Activated CD4-positive, alpha-beta T cell treated with anti-CD3 and anti-CD28 coated beads for 48 hours (primary cell): ENCODE measurements around the gene LRRC49.
"Not testable (repeated sequence)": the region's sequence is repeated elsewhere in the genome, so short reads cannot be mapped to it uniquely, and the experiment has no call there.

Experiments used
- DNase-seq: peaks from one replicate; pipeline ENCODE4 v3.0.0-alpha.2; 2020

LRRC49 gene

GRCh38 chr15:71004506-71004905 lies 111.9 kb downstream of the LRRC49 start:
- DNase-seq, result not testable (repeated sequence)

GRCh38 chr15:71005895-71006294 lies 113.3 kb downstream of the LRRC49 start:
- no peak for DNase-seq

- DNase-seq, result no peak
These were observed 115.7 kb downstream of the LRRC49 start for GRCh38 chr15:71008250-71008870.

GRCh38 chr15:71010472-71010871 lies 117.8 kb downstream of the LRRC49 start:
- DNase-seq, result no peak

- no peak for DNase-seq
These were observed 118.4 kb downstream of the LRRC49 start for GRCh38 chr15:71010997-71011396.

- DNase-seq, result no peak
These were observed 119.0 kb downstream of the LRRC49 start for GRCh38 chr15:71011503-71012155.

- DNase-seq, result no peak
These were observed 120.8 kb downstream of the LRRC49 start for GRCh38 chr15:71013446-71013845.

GRCh38 chr15:71015342-71015741 lies 122.7 kb downstream of the LRRC49 start:
- no peak for DNase-seq

- not testable (repeated sequence) for DNase-seq
These were observed 138.6 kb downstream of the LRRC49 start for GRCh38 chr15:71031232-71031631.

GRCh38 chr15:71035478-71035877 lies 142.9 kb downstream of the LRRC49 start:
- not testable (repeated sequence) for DNase-seq

GRCh38 chr15:71042356-71042922 lies 149.8 kb downstream of the LRRC49 start:
- DNase-seq, result no peak

GRCh38 chr15:71043373-71043772 lies 150.7 kb downstream of the LRRC49 start:
- DNase-seq, result no peak

- no peak for DNase-seq
These were observed 151.4 kb downstream of the LRRC49 start for GRCh38 chr15:71044006-71044405.

- DNase-seq, result not testable (repeated sequence)
These were observed 153.5 kb downstream of the LRRC49 start for GRCh38 chr15:71046146-71046545.

- DNase-seq, result no peak
These were observed 156.5 kb downstream of the LRRC49 start for GRCh38 chr15:71048913-71049675.

GRCh38 chr15:71049706-71050422 lies 157.2 kb downstream of the LRRC49 start:
- no peak for DNase-seq

GRCh38 chr15:71050461-71050860 lies 157.8 kb downstream of the LRRC49 start:
- DNase-seq, result no peak

- DNase-seq, result no peak
These were observed 158.9 kb downstream of the LRRC49 start for GRCh38 chr15:71051539-71051938.

- DNase-seq, result no peak
These were observed 159.7 kb downstream of the LRRC49 start for GRCh38 chr15:71052356-71052755.

GRCh38 chr15:71054286-71054952 lies 161.8 kb downstream of the LRRC49 start:
- no peak for DNase-seq

GRCh38 chr15:71055461-71055860 lies 162.8 kb downstream of the LRRC49 start:
- DNase-seq, result no peak

- no peak for DNase-seq
These were observed 163.5 kb downstream of the LRRC49 start for GRCh38 chr15:71056111-71056510.
